ENCODE measurements around the gene P2RX4. TPM values are rescaled to one million over a fixed set of nuclear protein-coding genes. Genes with fewer than 3 reads are reported as not detected.
"Not testable (repeated sequence)": the region's sequence is repeated elsewhere in the genome, so short reads cannot be mapped to it uniquely, and the experiment has no call there.

P2RX4 gene
- total and polyA plus RNA-seq, 9 donors, result 9.7 to 16.2 (median 13.2) TPM

- DNase-seq, result no peak
Observed at GRCh38 chr12:121218588-121219352, 8.8 kb downstream of the P2RX4 start.

DNA sequence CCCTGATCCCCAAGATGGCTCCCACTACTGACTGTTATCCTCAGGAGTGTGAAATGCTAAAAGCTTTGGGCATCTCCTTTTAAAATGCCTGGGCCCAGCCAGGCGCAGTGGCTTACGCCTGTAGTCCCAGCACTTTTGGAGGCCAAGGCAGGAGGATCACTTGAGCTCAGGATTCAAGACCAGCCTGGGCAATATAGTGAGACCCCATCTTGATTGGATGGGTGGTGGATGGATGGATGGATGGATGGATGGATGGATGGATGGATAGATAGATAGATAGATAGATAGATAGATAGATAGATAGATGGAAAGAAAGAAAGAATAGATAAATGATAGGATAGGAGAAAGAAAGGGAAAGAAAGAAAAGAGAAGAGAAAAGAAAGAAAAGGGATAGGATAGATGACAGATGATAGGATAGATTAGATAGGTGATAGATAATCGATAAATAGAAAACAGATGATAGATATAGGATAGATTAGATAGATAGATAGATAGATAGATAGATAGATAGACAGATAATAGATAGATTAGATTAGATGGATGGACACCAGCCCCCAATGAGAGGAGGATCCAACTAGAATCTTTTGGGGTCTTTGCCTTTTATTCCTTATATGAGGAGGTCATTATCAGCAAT lies 9.5 kb downstream of the P2RX4 start:
- no peaks in the 10 kb centered on the region for H3K27me3 ChIP-seq (ENCODE audit: control insufficient read depth, insufficient read depth, low read length)
- H3K9me3 ChIP-seq (replicated peaks; ENCODE audit: control insufficient read depth, low read depth, low read length), result no peaks in the 10 kb centered on the region

More at GRCh38 chr12:121218588-121219352, 8.8 kb downstream of the P2RX4 start:
- Histone ChIP-seq H3K27me3 (ENCODE audit: control insufficient read depth, insufficient read depth, low read length) (no peaks in the 10 kb centered on the region), H3K27ac (ENCODE audit: low read length) (no peak overlapping the region), H3K4me1 (ENCODE audit: control insufficient read depth, insufficient read depth, low read length) (no peaks in the 10 kb centered on the region), H3K9me3 (replicated peaks; ENCODE audit: control insufficient read depth, low read depth, low read length) (no peaks in the 10 kb centered on the region), H3K4me3 (ENCODE audit: low read length) (no peak overlapping the region), H3K36me3 (ENCODE audit: control insufficient read depth, insufficient read depth, low read length) (peaks cover 23% of the 10 kb centered on the region)
- WGBS (ENCODE audit: insufficient coverage), result 88% methylated on average over 6 of the region's 18 CpGs

DNA sequence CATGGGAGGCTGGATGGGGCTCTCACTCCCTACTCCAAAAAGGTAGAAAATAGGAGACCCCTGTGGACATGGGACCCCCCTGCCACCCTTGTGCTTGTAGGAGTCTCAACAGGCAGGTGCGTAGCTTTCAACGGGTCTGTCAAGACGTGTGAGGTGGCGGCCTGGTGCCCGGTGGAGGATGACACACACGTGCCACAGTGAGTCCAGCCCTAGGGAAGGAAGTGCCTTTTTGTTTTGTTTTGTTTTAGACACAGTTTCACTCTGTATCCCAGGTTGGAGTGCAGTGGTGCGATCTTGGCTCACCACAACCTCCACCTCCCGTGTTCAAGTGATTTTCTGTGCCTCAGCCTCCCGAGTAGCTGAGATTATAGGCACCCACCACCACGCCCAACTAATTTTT lies 12.9 kb downstream of the P2RX4 start:
- H3K4me1 ChIP-seq (ENCODE audit: control insufficient read depth, insufficient read depth, low read length), result no peaks in the 10 kb centered on the region
- DNase-seq, result no peak
- no peaks in the 10 kb centered on the region for H3K27me3 ChIP-seq (ENCODE audit: control insufficient read depth, insufficient read depth, low read length)
- WGBS (ENCODE audit: insufficient coverage), result 100% methylated on average over 2 of the region's 10 CpGs
- H3K36me3 ChIP-seq (ENCODE audit: control insufficient read depth, insufficient read depth, low read length), result peaks cover 20% of the 10 kb centered on the region
- H3K27ac ChIP-seq (ENCODE audit: low read length), result no peak overlapping the region
- H3K9me3 ChIP-seq (replicated peaks; ENCODE audit: control insufficient read depth, low read depth, low read length), result no peaks in the 10 kb centered on the region
- H3K4me3 ChIP-seq (ENCODE audit: low read length), result no peak overlapping the region

More for the DNA sequence above, 9.5 kb downstream of the P2RX4 start:
- H3K36me3 ChIP-seq (ENCODE audit: control insufficient read depth, insufficient read depth, low read length), result peaks cover 26% of the 10 kb centered on the region
- no peaks in the 10 kb centered on the region for H3K4me1 ChIP-seq (ENCODE audit: control insufficient read depth, insufficient read depth, low read length)
- DNase-seq, result no peak
- no peak overlapping the region for H3K27ac ChIP-seq (ENCODE audit: low read length)
- no peak overlapping the region for H3K4me3 ChIP-seq (ENCODE audit: low read length)
- WGBS (ENCODE audit: insufficient coverage), result 100% methylated on average over 2 of the region's 3 CpGs

DNA sequence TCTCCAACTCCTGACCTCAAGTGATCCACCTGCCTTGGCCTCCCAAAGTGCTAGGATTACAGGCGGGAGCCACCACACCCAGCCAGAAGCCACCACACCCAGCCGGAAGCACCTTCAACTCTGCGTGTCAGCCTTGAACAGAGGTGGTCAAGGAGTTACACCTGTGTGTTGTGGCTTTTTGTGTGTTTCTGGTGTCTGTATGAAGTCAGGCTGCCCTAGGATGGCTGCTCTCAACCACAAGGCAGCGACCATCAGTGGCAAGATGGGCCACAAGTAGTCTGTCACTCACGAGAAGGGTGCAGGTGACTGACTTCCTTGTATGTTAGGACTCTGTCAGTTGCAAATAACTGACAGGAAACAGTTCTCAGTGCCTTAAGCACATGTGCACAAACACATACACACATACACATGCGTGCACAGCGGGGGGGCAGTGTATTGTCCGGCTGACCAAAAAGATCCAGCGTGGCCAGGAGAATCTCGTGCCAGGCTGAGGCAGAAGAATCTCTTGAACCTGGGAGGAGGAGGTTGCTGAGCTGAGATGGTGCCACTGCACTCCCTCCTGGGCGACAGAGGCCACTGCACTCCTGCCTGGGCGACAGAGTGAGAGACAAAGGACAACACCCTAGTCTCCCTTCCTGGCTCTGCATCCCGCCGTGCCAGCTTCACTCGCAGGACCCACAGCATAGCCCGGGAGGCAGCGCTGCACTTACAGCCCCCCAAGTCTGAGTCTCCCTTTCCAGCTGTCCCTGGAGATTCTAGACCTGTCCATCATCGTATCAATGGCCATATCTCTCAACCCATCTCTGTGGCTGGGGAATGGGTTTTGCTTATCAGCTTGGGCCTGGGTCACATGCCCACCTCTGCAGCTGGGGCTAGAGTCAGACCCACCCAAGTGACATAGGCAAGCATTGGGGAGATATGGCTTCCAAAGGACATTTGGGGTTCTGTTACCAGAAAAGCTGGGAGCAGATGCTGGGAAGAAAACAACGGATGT lies 13.7 kb downstream of the P2RX4 start:
- Histone ChIP-seq H3K9me3 (replicated peaks; ENCODE audit: control insufficient read depth, low read depth, low read length) (no peaks in the 10 kb centered on the region), H3K27ac (ENCODE audit: low read length) (no peak overlapping the region), H3K4me3 (ENCODE audit: low read length) (no peak overlapping the region), H3K27me3 (ENCODE audit: control insufficient read depth, insufficient read depth, low read length) (no peaks in the 10 kb centered on the region), H3K4me1 (ENCODE audit: control insufficient read depth, insufficient read depth, low read length) (no peaks in the 10 kb centered on the region), H3K36me3 (ENCODE audit: control insufficient read depth, insufficient read depth, low read length) (peaks cover 20% of the 10 kb centered on the region)
- WGBS (ENCODE audit: insufficient coverage), result 80% methylated on average over 14 of the region's 19 CpGs
- DNase-seq, result no peak

GRCh38 chr12:121224591-121224990 lies 14.7 kb downstream of the P2RX4 start:
- no peaks in the 10 kb centered on the region for H3K27me3 ChIP-seq (ENCODE audit: control insufficient read depth, insufficient read depth, low read length)
- H3K36me3 ChIP-seq (ENCODE audit: control insufficient read depth, insufficient read depth, low read length), result peaks cover 29% of the 10 kb centered on the region
- WGBS (ENCODE audit: insufficient coverage), result 81% methylated on average over 6 of the region's 8 CpGs
- H3K27ac ChIP-seq (ENCODE audit: low read length), result no peak overlapping the region
- no peak overlapping the region for H3K4me3 ChIP-seq (ENCODE audit: low read length)
- no peaks in the 10 kb centered on the region for H3K9me3 ChIP-seq (replicated peaks; ENCODE audit: control insufficient read depth, low read depth, low read length)
- H3K4me1 ChIP-seq (ENCODE audit: control insufficient read depth, insufficient read depth, low read length), result no peaks in the 10 kb centered on the region
- DNase-seq, result no peak

GRCh38 chr12:121226399-121226798 lies 16.5 kb downstream of the P2RX4 start:
- Histone ChIP-seq H3K4me1 (ENCODE audit: control insufficient read depth, insufficient read depth, low read length) (no peaks in the 10 kb centered on the region), H3K27ac (ENCODE audit: low read length) (no peak overlapping the region), H3K4me3 (ENCODE audit: low read length) (no peak overlapping the region), H3K27me3 (ENCODE audit: control insufficient read depth, insufficient read depth, low read length) (no peaks in the 10 kb centered on the region), H3K9me3 (replicated peaks; ENCODE audit: control insufficient read depth, low read depth, low read length) (no peaks in the 10 kb centered on the region), H3K36me3 (ENCODE audit: control insufficient read depth, insufficient read depth, low read length) (peaks cover 29% of the 10 kb centered on the region)
- WGBS (ENCODE audit: insufficient coverage), result 94% methylated on average over 4 of the region's 8 CpGs
- DNase-seq, result no peak

GRCh38 chr12:121226871-121227270 lies 16.9 kb downstream of the P2RX4 start:
- peaks cover 26% of the 10 kb centered on the region for H3K36me3 ChIP-seq (ENCODE audit: control insufficient read depth, insufficient read depth, low read length)
- DNase-seq; H3K27me3 ChIP-seq (ENCODE audit: control insufficient read depth, insufficient read depth, low read length); H3K9me3 ChIP-seq (replicated peaks; ENCODE audit: control insufficient read depth, low read depth, low read length); H3K4me1 ChIP-seq (ENCODE audit: control insufficient read depth, insufficient read depth, low read length); H3K27ac ChIP-seq (ENCODE audit: low read length); H3K4me3 ChIP-seq (ENCODE audit: low read length): not testable (repeated sequence)
- 96% methylated on average over 4 of the region's 8 CpGs for WGBS (ENCODE audit: insufficient coverage)

DNA sequence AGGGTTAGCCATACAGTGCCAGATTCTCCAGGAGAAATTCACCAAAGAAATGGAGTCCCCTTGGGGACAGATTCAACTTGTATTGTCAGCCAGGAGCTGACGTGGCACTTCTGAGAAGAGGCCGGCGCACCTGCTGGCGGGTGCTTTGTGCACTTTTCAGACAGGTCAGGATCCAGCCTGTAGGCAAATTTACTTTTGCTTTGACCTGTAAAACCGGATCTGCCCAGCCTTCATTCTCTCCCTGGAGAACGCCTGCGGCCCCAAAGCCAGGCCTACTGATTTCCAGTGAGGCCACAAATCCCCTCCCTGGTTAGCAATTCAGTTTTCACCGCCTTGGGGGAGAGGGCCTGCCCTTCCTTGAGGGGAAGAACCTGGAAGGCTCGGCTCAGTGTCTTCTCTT lies 17.4 kb downstream of the P2RX4 start:
- Histone ChIP-seq H3K4me3 (ENCODE audit: low read length) (no peak overlapping the region), H3K27ac (ENCODE audit: low read length) (no peak overlapping the region), H3K27me3 (ENCODE audit: control insufficient read depth, insufficient read depth, low read length) (no peaks in the 10 kb centered on the region), H3K36me3 (ENCODE audit: control insufficient read depth, insufficient read depth, low read length) (peaks cover 23% of the 10 kb centered on the region), H3K4me1 (ENCODE audit: control insufficient read depth, insufficient read depth, low read length) (no peaks in the 10 kb centered on the region), H3K9me3 (replicated peaks; ENCODE audit: control insufficient read depth, low read depth, low read length) (no peaks in the 10 kb centered on the region)
- no peak for DNase-seq
- WGBS (ENCODE audit: insufficient coverage), result 79% methylated on average over 9 of the region's 9 CpGs

- Histone ChIP-seq H3K36me3 (ENCODE audit: control insufficient read depth, insufficient read depth, low read length) (peaks cover 22% of the 10 kb centered on the region), H3K27ac (ENCODE audit: low read length) (no peak overlapping the region), H3K4me1 (ENCODE audit: control insufficient read depth, insufficient read depth, low read length) (no peaks in the 10 kb centered on the region), H3K4me3 (ENCODE audit: low read length) (no peak overlapping the region), H3K27me3 (ENCODE audit: control insufficient read depth, insufficient read depth, low read length) (no peaks in the 10 kb centered on the region), H3K9me3 (replicated peaks; ENCODE audit: control insufficient read depth, low read depth, low read length) (no peaks in the 10 kb centered on the region)
- 93% methylated on average over 19 of the region's 24 CpGs for WGBS (ENCODE audit: insufficient coverage)
- DNase-seq, result no peak
Observed at GRCh38 chr12:121228919-121229665, 19.2 kb downstream of the P2RX4 start.

All from muscle of leg (tissue), 11 donors.